B cell (primary cell): ENCODE data around the gene TKFC. TPM values are rescaled to one million over a fixed set of nuclear protein-coding genes. Genes with fewer than 3 reads are reported as not detected.

Experiments
- ATAC-seq: fragments of 200-7000 bp; cut with Tn5 transposase; one replicate; pipeline ENCODE4 v1.10.0; 2021; ENCODE audit warnings: low read depth, mild to moderate bottlenecking, moderate number of reproducible peaks, moderate library complexity
- CTCF ChIA-PET: fragments of 350-600 bp; sonication (Branson Sonifier 250); formaldehyde crosslinking; loops from one replicate; lab custom pipeline; 2021; ENCODE audit warnings: antibody characterized with exemption, inconsistent platforms; lab: Charles Lee
- POLR2A ChIA-PET: fragments of 350-600 bp; sonication (Branson Sonifier 250); formaldehyde crosslinking; loops from one replicate; lab custom pipeline; 2021; ENCODE audit warnings: antibody characterized with exemption; lab: Charles Lee
- DNase-seq: peaks from one replicate; pipeline ENCODE4 v3.0.0; 2013
- H2AFZ ChIP-seq: 2 replicates; pipeline ENCODE4 v1.6.1; 2012; ENCODE audit warnings: mild to moderate bottlenecking, low read depth, low read length; ENCODE audit not compliant: insufficient read depth, poor library complexity, severe bottlenecking
- H3K27ac ChIP-seq, 2 donors: 1 replicate in 1 of 2; 2 replicates in 1 of 2; pipeline ENCODE4 v1.5.1; 2012 to 2013; ENCODE audit warnings: low read length in 2 of 2, mild to moderate bottlenecking in 2 of 2, moderate library complexity in 1 of 2
- H3K27me3 ChIP-seq, 4 experiments: fragments of 200-600 bp in 1 of 4; sonication (generic) in 1 of 4; replicated peaks in 1 of 4; 1 replicate in 2 of 4; 2 replicates in 2 of 4; pipeline versions ENCODE4 v1.6.1 to v1.7.0; 2013 to 2016; ENCODE audit warnings: low read length in 3 of 4, mild to moderate bottlenecking in 2 of 4, mixed read lengths in 1 of 4, moderate library complexity in 1 of 4; ENCODE audit not compliant: insufficient read depth in 4 of 4, control insufficient read depth in 3 of 4; ENCODE audit errors: control extremely low read depth in 1 of 4
- H3K36me3 ChIP-seq, 2 experiments: replicated peaks in 1 of 2; 1 replicate in 1 of 2; 2 replicates in 1 of 2; pipeline versions ENCODE4 v1.6.1 to v1.7.1; 2013; ENCODE audit warnings: low read length in 1 of 2; ENCODE audit not compliant: insufficient read depth in 2 of 2, control insufficient read depth in 1 of 2; ENCODE audit errors: control extremely low read depth in 1 of 2, extremely low read depth in 1 of 2
- H3K4me1 ChIP-seq, 2 donors: fragments of 200-600 bp in 1 of 2; sonication (generic) in 1 of 2; 1 replicate in 1 of 2; 2 replicates in 1 of 2; pipeline versions ENCODE4 v1.5.1 to v1.6.1; 2013 to 2017; ENCODE audit warnings: low read length in 2 of 2; ENCODE audit not compliant: control insufficient read depth in 2 of 2, insufficient read depth in 2 of 2
- H3K4me2 ChIP-seq: replicated peaks from 2 replicates; pipeline ENCODE3; 2012; ENCODE audit warnings: mild to moderate bottlenecking, low read depth, low read length; ENCODE audit not compliant: poor library complexity, severe bottlenecking
- H3K4me3 ChIP-seq, 5 experiments: fragments of 200-600 bp in 1 of 5; sonication (generic) in 1 of 5; 1 replicate in 3 of 5; 2 replicates in 2 of 5; pipeline versions ENCODE4 v1.5.1 to v1.7.0; 2011 to 2016; ENCODE audit warnings: low read length in 4 of 5, mild to moderate bottlenecking in 4 of 5, low read depth in 2 of 5, control low read depth in 1 of 5, moderate library complexity in 1 of 5; ENCODE audit not compliant: insufficient read depth in 1 of 5; ENCODE audit errors: control extremely low read depth in 1 of 5, extremely low read depth in 1 of 5
- H3K79me2 ChIP-seq: fragments of 200-600 bp; sonication (generic); one replicate; pipeline ENCODE4 v1.6.0; 2016; ENCODE audit warnings: low read length; ENCODE audit not compliant: control insufficient read depth, insufficient read depth
- H3K9ac ChIP-seq: fragments of 200-600 bp; sonication (generic); 2 replicates; pipeline ENCODE4 v1.6.1; 2017; ENCODE audit warnings: mild to moderate bottlenecking, low read length, moderate library complexity
- H3K9me3 ChIP-seq, 3 donors: one replicate each; pipeline versions ENCODE4 v1.6.1 to v1.7.1; 2013; ENCODE audit warnings: low read length in 2 of 3; ENCODE audit not compliant: control insufficient read depth in 2 of 3, insufficient read depth in 1 of 3; ENCODE audit errors: control extremely low read depth in 1 of 3
- H4K20me1 ChIP-seq: 2 replicates; pipeline ENCODE4 v1.6.0; 2012; ENCODE audit warnings: mild to moderate bottlenecking, low read length; ENCODE audit not compliant: insufficient read depth, control insufficient read depth, poor library complexity, severe bottlenecking
- H3K27ac Mint-ChIP-seq: one replicate; pipeline ENCODE4 v1.8.0; 2021; ENCODE audit warnings: mixed read lengths
- H3K27me3 Mint-ChIP-seq: one replicate; pipeline ENCODE4 v1.8.0; 2021; ENCODE audit warnings: mixed read lengths
- H3K4me1 Mint-ChIP-seq: one replicate; pipeline ENCODE4 v1.8.0; 2021; ENCODE audit warnings: mixed read lengths
- H3K4me3 Mint-ChIP-seq: one replicate; pipeline ENCODE4 v1.8.0; 2021; ENCODE audit warnings: mixed read lengths
- H3K9me3 Mint-ChIP-seq: one replicate; pipeline ENCODE4 v1.8.0; 2022; ENCODE audit warnings: mixed read lengths; ENCODE audit not compliant: insufficient read depth
- EZH2 ChIP-seq: IDR thresholded peaks from 2 replicates; pipeline ENCODE4 v1.6.1; 2012; ENCODE audit warnings: borderline replicate concordance, low read depth, mild to moderate bottlenecking, moderate library complexity, low read length; ENCODE audit not compliant: insufficient read depth, poor library complexity, severe bottlenecking
- WGBS: methylation state at CpG from one replicate; pipeline ENCODE4 v1.1.5; 2013; ENCODE audit warnings: missing lambda C conversion rate; ENCODE audit not compliant: insufficient coverage; 5-methylcytosine and 5-hydroxymethylcytosine counted together
- intact Hi-C: fragments of 100-400 bp; cut with micrococcal nuclease; formaldehyde crosslinking; loops from one replicate; pipeline ENCODE4 v1.10.0; 2022
- polyA plus RNA-seq: library from polyadenylated mRNA; depleted of rRNA; stranded (reverse); fragments of >200 nt; gene quantifications from 2 replicates; pipeline ENCODE4 v1.2.3, GENCODE V29; 2012
- total RNA-seq, 2 donors: library from RNA; stranded (reverse); fragments of 120-200 nt in 1 of 2; gene quantifications; 1 replicate in 1 of 2; 2 replicates in 1 of 2; pipeline versions ENCODE4 v1.2.3 to v1.2.4, GENCODE V29; 2013 to 2022
- TF ChIP-seq, protein P1 (sequence below): fragments of 200-600 bp; IDR thresholded peaks from one replicate; pipeline ENCODE4 v1.8.0; 2022; ENCODE audit warnings: antibody characterized with exemption, mild to moderate bottlenecking

Gene TKFC
- total and polyA plus RNA-seq, 2 donors (not counting 1 experiment from before 2014, with no cell fraction given), result 82.3 to 86.3 TPM

DNA sequence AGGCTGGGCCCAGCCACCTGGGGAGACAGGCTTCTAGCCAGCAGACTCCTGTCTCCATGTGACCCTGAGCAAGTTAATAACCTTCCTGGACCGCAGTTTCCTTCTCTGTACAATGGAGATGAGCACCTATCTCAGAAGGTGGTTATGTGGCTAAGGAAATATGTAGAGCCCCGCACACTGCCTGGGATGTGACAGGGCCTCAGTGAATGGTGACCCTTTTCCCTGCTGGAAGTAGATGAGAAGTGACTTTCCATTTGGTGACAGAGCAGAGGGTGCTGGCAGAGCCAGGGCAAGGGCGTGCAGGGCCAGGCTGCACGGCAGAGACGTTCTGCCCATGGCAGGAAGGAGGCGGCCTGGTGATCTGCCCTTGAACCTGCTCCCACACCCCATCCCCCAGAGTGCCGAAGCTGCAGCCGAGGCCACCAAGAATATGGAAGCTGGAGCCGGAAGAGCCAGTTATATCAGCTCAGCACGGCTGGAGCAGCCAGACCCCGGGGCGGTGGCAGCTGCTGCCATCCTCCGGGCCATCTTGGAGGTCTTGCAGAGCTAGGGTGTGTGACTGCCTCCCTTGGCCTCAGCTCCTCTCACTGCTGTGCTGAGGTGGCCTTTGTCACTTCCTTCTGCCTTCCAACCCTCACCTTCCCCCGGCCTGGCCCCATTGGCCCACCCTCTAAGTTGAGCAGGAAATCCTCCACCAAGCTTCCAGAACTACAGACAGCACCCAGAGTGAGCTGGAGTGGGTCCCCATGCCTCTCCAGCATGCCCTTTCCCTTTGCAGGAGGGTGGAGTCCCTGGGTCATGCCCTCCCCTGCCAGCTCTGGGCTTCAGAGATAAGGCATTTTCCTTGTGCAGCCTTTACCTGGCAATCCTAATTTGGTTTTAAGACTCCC is 13.2 kb downstream of the TKFC start:
- no peak overlapping the region for H3K4me3 ChIP-seq
- POLR2A ChIA-PET, result interaction anchor here (0.9 to 2.0 kb wide), 3 partner anchors 9 to 47 kb away, joined by 3 to 9 read pairs (median 3); partner anchors contain the start of genes CYB561A3, TMEM138 and TMEM216
- Mint-ChIP-seq H3K9me3 (no peaks in the 10 kb centered on the region), H3K4me1 (peaks cover 30% of the 10 kb centered on the region), H3K27me3 (no peaks in the 10 kb centered on the region), H3K27ac (peak overlapping the region; percentile 85), H3K4me3 (no peak overlapping the region)
- H3K27me3 ChIP-seq, result no peaks in the 10 kb centered on the region
- H3K9me3 ChIP-seq, result no peaks in the 10 kb centered on the region
- ATAC-seq (no peak), DNase-seq (no peak)
- H3K9ac ChIP-seq, result no peak overlapping the region
- H3K27ac ChIP-seq, result peak overlapping the region in 1 of 2 donors; percentile 66
- no peak overlapping the region for H2AFZ ChIP-seq
- H3K36me3 ChIP-seq, result peaks cover 0 to 65% of the 10 kb centered on the region in 2 experiments
- H4K20me1 ChIP-seq, result peaks cover 44% of the 10 kb centered on the region
- intact Hi-C loops, result no loop called here
- 78% methylated on average over 13 of the region's 14 CpGs for WGBS
- no peak overlapping the region for H3K4me2 ChIP-seq
- TF ChIP-seq, protein P1, sequence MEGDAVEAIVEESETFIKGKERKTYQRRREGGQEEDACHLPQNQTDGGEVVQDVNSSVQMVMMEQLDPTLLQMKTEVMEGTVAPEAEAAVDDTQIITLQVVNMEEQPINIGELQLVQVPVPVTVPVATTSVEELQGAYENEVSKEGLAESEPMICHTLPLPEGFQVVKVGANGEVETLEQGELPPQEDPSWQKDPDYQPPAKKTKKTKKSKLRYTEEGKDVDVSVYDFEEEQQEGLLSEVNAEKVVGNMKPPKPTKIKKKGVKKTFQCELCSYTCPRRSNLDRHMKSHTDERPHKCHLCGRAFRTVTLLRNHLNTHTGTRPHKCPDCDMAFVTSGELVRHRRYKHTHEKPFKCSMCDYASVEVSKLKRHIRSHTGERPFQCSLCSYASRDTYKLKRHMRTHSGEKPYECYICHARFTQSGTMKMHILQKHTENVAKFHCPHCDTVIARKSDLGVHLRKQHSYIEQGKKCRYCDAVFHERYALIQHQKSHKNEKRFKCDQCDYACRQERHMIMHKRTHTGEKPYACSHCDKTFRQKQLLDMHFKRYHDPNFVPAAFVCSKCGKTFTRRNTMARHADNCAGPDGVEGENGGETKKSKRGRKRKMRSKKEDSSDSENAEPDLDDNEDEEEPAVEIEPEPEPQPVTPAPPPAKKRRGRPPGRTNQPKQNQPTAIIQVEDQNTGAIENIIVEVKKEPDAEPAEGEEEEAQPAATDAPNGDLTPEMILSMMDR, result no peak
- no peak for TF ChIP-seq EZH2
- peaks cover 8% of the 10 kb centered on the region for H3K79me2 ChIP-seq
- CTCF ChIA-PET, result interaction anchor here (0.6 to 2.0 kb wide), 4 partner anchors 10 to 323 kb away, joined by 3 to 10 read pairs (median 4); partner anchors contain the start of genes DDB1 and TKFC
- peaks cover 0 to 10% of the 10 kb centered on the region in 2 donors for H3K4me1 ChIP-seq
